K562 (cell line): ENCODE results near the gene GALNT9. TPM values are rescaled to one million over a fixed set of nuclear protein-coding genes. Genes with fewer than 3 reads are reported as not detected.

Experiments used
- ATAC-seq: fragments of 200-7000 bp; cut with Tn5 transposase; 3 replicates; pipeline ENCODE4 v1.9.1; 2020; ENCODE audit warnings: moderate library complexity
- BruUV-seq: library from RNA; stranded (reverse); fragments of 400-500 nt; replicated peaks from 2 replicates; lab custom pipeline; 2021; lab: Mats Ljungman, UMichigan
- CTCF ChIA-PET: fragments of 300-600 bp; formaldehyde crosslinking; extraction: SDS; loops from one replicate; lab custom pipeline; 2021; ENCODE audit warnings: low intra/inter-chr PET ratio; lab: Yijun Ruan, JAX
- POLR2A ChIA-PET: fragments of 300-600, 350-650 bp; sonication (Branson Sonifier 250); formaldehyde crosslinking; extraction: SDS; loops from one replicate; lab custom pipeline; 2021; ENCODE audit warnings: antibody characterized with exemption, inconsistent platforms; lab: Yijun Ruan, JAX
- DNase-seq, 4 experiments: peaks; one replicate each; pipeline versions ENCODE4 v3.0.0 to v3.0.0-alpha.2; 2011 to 2018; ENCODE audit warnings: low spot score in 3 of 4, mixed read lengths in 3 of 4; ENCODE audit errors: extremely low read depth in 1 of 4
- FAIRE-seq: peaks from 2 replicates; lab custom pipeline; 2011; peaks lifted over from hg19 to GRCh38; lab: Jason Lieb, UNC
- H2AFZ ChIP-seq: 2 replicates; pipeline ENCODE4 v1.6.0; 2011; ENCODE audit warnings: low read depth, low read length, control low read depth, inconsistent platforms
- H3K27ac ChIP-seq: fragments of 200-600 bp; 3 replicates; pipeline ENCODE4 v1.8.0; 2011; ENCODE audit warnings: low read depth, mild to moderate bottlenecking, control low read depth, inconsistent platforms, low read length, moderate library complexity, mixed read lengths; ENCODE audit errors: extremely low read depth
- H3K27me3 ChIP-seq, 2 experiments: fragments of 300-600 bp in 1 of 2; 2 replicates in 1 of 2; 3 replicates in 1 of 2; pipeline versions ENCODE4 v1.6.0 to v1.8.0; 2011; ENCODE audit warnings: inconsistent platforms in 2 of 2, low read length in 2 of 2, mild to moderate bottlenecking in 1 of 2, mixed read lengths in 1 of 2, moderate library complexity in 1 of 2; ENCODE audit not compliant: control insufficient read depth in 2 of 2, insufficient read depth in 2 of 2
- H3K36me3 ChIP-seq: fragments of 300-600 bp; 3 replicates; pipeline ENCODE4 v1.8.0; 2011; ENCODE audit warnings: mild to moderate bottlenecking, low read length, inconsistent platforms; ENCODE audit not compliant: control insufficient read depth, insufficient read depth
- H3K4me1 ChIP-seq, 2 experiments: fragments of 200-600 bp in 1 of 2; replicated peaks in 1 of 2; 2 replicates in 1 of 2; 3 replicates in 1 of 2; pipeline versions ENCODE4 v1.5.1 to v1.8.0; 2011; ENCODE audit warnings: inconsistent platforms in 2 of 2, low read length in 2 of 2, mild to moderate bottlenecking in 1 of 2, mixed read lengths in 1 of 2, moderate library complexity in 1 of 2; ENCODE audit not compliant: control insufficient read depth in 2 of 2, insufficient read depth in 2 of 2
- H3K4me2 ChIP-seq: 2 replicates; pipeline ENCODE4 v1.6.1; 2011; ENCODE audit warnings: low read length, control low read depth, inconsistent platforms, mixed read lengths; ENCODE audit not compliant: insufficient read depth
- H3K4me3 ChIP-seq: fragments of 200-600 bp; sonication (generic), shearing (Covaris generic); 2 replicates; pipeline ENCODE4 v1.5.1; 2016; ENCODE audit warnings: control low read depth, inconsistent platforms
- H3K79me2 ChIP-seq: fragments of 200-600 bp; 3 replicates; pipeline ENCODE4 v1.8.0; 2011; ENCODE audit warnings: low read length, inconsistent platforms; ENCODE audit not compliant: control insufficient read depth, insufficient read depth
- H3K9ac ChIP-seq, 2 experiments: 2 replicates each; pipeline versions ENCODE4 v1.6.0 to v1.6.1; 2011; ENCODE audit warnings: low read depth in 2 of 2, low read length in 2 of 2, control low read depth in 1 of 2, inconsistent platforms in 1 of 2, mild to moderate bottlenecking in 1 of 2, mixed read lengths in 1 of 2; ENCODE audit not compliant: insufficient read depth in 1 of 2
- H3K9me1 ChIP-seq: one replicate; pipeline ENCODE4 v1.6.0; 2011; ENCODE audit warnings: inconsistent platforms, mild to moderate bottlenecking, low read length, moderate library complexity; ENCODE audit not compliant: control insufficient read depth, insufficient read depth
- H3K9me3 ChIP-seq: replicated peaks from 2 replicates; pipeline ENCODE4 v1.5.1; 2011; ENCODE audit warnings: low read depth, low read length, inconsistent platforms; ENCODE audit not compliant: control insufficient read depth, insufficient read depth
- H4K20me1 ChIP-seq: replicated peaks from 2 replicates; pipeline ENCODE4 v1.6.1; 2011; ENCODE audit warnings: low read length, inconsistent platforms, mixed read lengths; ENCODE audit not compliant: control insufficient read depth, insufficient read depth
- BRD4 ChIP-seq: fragments of 200-600 bp; sonication (generic); IDR thresholded peaks from 2 replicates; pipeline ENCODE4 v1.6.1; 2017; ENCODE audit warnings: inconsistent platforms
- ETV1 ChIP-seq: fragments of 450-650 bp; conservative IDR thresholded peaks from 2 replicates; pipeline ENCODE4 v1.6.1; 2016; ENCODE audit warnings: missing genetic modification characterization, control low read depth, low read depth, missing compliant biosample characterization
- EWSR1 ChIP-seq: fragments of 450-650 bp; IDR thresholded peaks from 2 replicates; pipeline ENCODE4 v1.6.1; 2018; ENCODE audit warnings: borderline replicate concordance, mild to moderate bottlenecking, low read depth, moderate library complexity; ENCODE audit not compliant: partially characterized antibody
- RNF2 ChIP-seq: sonication (generic); IDR thresholded peaks from 2 replicates; pipeline ENCODE4 v1.6.1; 2016
- SPI1 ChIP-seq: IDR thresholded peaks from 2 replicates; pipeline ENCODE4 v1.6.1; 2011; ENCODE audit warnings: low read depth, low read length, control low read depth, borderline replicate concordance
- TSC22D4 ChIP-seq: fragments of 450-650 bp; IDR thresholded peaks from 2 replicates; pipeline ENCODE4 v1.6.1; 2016; ENCODE audit warnings: missing genetic modification characterization, missing biosample characterization, control low read depth
- XRCC3 ChIP-seq: fragments of 450-650 bp; IDR thresholded peaks from 2 replicates; pipeline ENCODE4 v1.6.1; 2017; ENCODE audit warnings: mild to moderate bottlenecking, moderate library complexity
- WGBS: fragments of 100-300 bp; shearing (Covaris generic); methylation state at CpG from one replicate; pipeline ENCODE4 v1.1.6; 2016; ENCODE audit warnings: low coverage, mixed read lengths; ENCODE audit not compliant: insufficient coverage; ENCODE audit errors: missing lambda C conversion rate; 5-methylcytosine and 5-hydroxymethylcytosine counted together
- in situ Hi-C: fragments of 300-500 bp; cut with MboI; formaldehyde crosslinking; loops from 4 replicates; pipeline ENCODE4 v1.15.0; 2018; ENCODE audit warnings: inconsistent platforms, mixed read lengths
- intact Hi-C: fragments of 100-400 bp; cut with micrococcal nuclease; formaldehyde crosslinking; loops from 2 replicates; pipeline ENCODE4 v1.14.2; 2022
- polyA plus RNA-seq, 8 experiments: library from polyadenylated mRNA; depleted of rRNA in 4 of 8; stranded (reverse) in 5 of 8; unstranded in 3 of 8; fragments of >200 nt; fragmentation: Nextera tagmentation in 2 of 8; fragmentation: Illumina TruSeq in 1 of 8; extraction: Ambion mirVana in 2 of 8; extraction: Trizol in 1 of 8; gene quantifications; 2 replicates each; pipeline versions ENCODE4 v1.2.1 to v1.2.3, GENCODE V29; 2011 to 2014; ENCODE audit warnings: inconsistent platforms in 1 of 8, missing spikeins in 1 of 8
- total RNA-seq, 7 experiments: library from RNA; depleted of rRNA in 6 of 7; stranded (reverse); fragments of >200 nt in 6 of 7; fragmentation: Illumina TruSeq in 2 of 7; extraction: Trizol in 2 of 7; gene quantifications; 2 replicates each; pipeline versions ENCODE4 v1.2.1 to v1.2.3, GENCODE V29; 2011 to 2021; ENCODE audit warnings: low replicate concordance in 1 of 7
- TF ChIP-seq, protein P1 (sequence below): fragments of 200-800 bp; sonication (Bioruptor generic); IDR thresholded peaks from 2 replicates; pipeline ENCODE4 v1.6.1; 2016; ENCODE audit warnings: missing genetic modification characterization, missing compliant biosample characterization
- TF ChIP-seq, protein P2 (sequence below): IDR thresholded peaks from 2 replicates; pipeline ENCODE4 v1.6.1; 2012; ENCODE audit warnings: low read depth, low read length, improper control_type of control experiment, borderline replicate concordance

GALNT9 gene
- total and polyA plus RNA-seq, 9 of the 15 experiments (the other 6 are each of a cell fraction or from before 2014, with no cell fraction given) = not detected

DNA sequence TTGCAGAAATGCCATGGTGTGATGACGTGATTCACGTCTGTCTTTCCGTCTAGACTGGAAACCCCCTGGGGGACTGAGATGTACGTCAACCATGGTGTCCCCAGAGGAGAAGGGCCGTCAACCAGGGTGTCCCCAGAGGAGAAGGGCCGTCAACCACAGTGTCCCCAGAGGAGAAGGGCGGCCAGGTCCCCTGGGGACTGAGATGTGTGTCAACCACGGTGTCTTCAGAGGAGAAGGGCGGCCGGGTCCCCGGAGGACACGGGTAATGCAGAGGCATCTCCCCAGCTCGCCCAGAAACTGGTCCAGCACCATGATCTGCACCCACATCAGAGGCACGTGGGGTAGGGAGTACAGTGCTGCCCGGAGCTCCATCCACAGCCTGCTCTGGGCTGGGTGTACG, 30.6 kb upstream of the GALNT9 start:
- CTCF ChIA-PET = interaction anchor here (1.0 kb wide), 1 partner anchor 13 kb away, joined by 6 read pairs; no protein-coding TSS in a partner anchor
- H3K9me3 ChIP-seq = no peaks in the 10 kb centered on the region
- 5% methylated on average over 12 of the region's 16 CpGs for WGBS
- H3K9ac ChIP-seq = no peak overlapping the region
- H3K4me1 ChIP-seq = peaks cover 0 to 3% of the 10 kb centered on the region in 2 experiments; a peak in 1 of 5 replicates
- POLR2A ChIA-PET = interaction anchor here (0.5 kb wide), 1 partner anchor 613 kb away, joined by 5 read pairs; no protein-coding TSS in a partner anchor
- no TSS peak for BruUV-seq
- no peaks in the 10 kb centered on the region for H3K36me3 ChIP-seq
- no peak overlapping the region for H3K27ac ChIP-seq
- no peaks in the 10 kb centered on the region for H3K79me2 ChIP-seq
- H3K4me3 ChIP-seq = no peak overlapping the region
- H3K9me1 ChIP-seq = no peaks in the 10 kb centered on the region
- ATAC-seq (no peak), FAIRE-seq (no peak), DNase-seq (no peak)
- peaks cover 18 to 56% of the 10 kb centered on the region in 2 experiments for H3K27me3 ChIP-seq
- no peak for TF ChIP-seq XRCC3
- intact Hi-C loops (no loop called here), in situ Hi-C loops (no loop called here)
- H4K20me1 ChIP-seq = no peaks in the 10 kb centered on the region
- H3K4me2 ChIP-seq = no peak overlapping the region
- no peak overlapping the region for H2AFZ ChIP-seq

GRCh38 chr12:132359551-132359950, 30.2 kb upstream of the GALNT9 start:
- Histone ChIP-seq H3K4me2 (no peak overlapping the region), H3K27ac (no peak overlapping the region), H3K4me1 (peaks cover 0 to 3% of the 10 kb centered on the region in 2 experiments; a peak in 1 of 5 replicates), H3K4me3 (no peak overlapping the region), H3K9ac (no peak overlapping the region), H4K20me1 (0 out of 2 replicates have a peak, but pooled peaks cover 2% of the 10 kb centered on the region), H3K27me3 (peaks cover 21 to 60% of the 10 kb centered on the region in 2 experiments), H2AFZ (no peak overlapping the region), H3K36me3 (no peaks in the 10 kb centered on the region), H3K79me2 (no peaks in the 10 kb centered on the region), H3K9me1 (no peaks in the 10 kb centered on the region), H3K9me3 (no peaks in the 10 kb centered on the region)
- no peak for FAIRE-seq
- intact Hi-C loops (no loop called here), in situ Hi-C loops (no loop called here)
- POLR2A ChIA-PET = interaction anchor here (0.5 kb wide), 1 partner anchor 613 kb away, joined by 5 read pairs; no protein-coding TSS in a partner anchor
- BruUV-seq = no TSS peak
- WGBS = 25% methylated on average over 13 of the region's 14 CpGs
- CTCF ChIA-PET = interaction anchor here (1.0 kb wide), 1 partner anchor 14 kb away, joined by 6 read pairs; no protein-coding TSS in a partner anchor
- no peak for DNase-seq
- no peak for ATAC-seq
- TF ChIP-seq SPI1 (no peak), BRD4 (no peak), ETV1 (tag) (no peak), EWSR1 (no peak), RNF2 (no peak), TSC22D4 (tag) (no peak)
- TF ChIP-seq, protein P1, sequence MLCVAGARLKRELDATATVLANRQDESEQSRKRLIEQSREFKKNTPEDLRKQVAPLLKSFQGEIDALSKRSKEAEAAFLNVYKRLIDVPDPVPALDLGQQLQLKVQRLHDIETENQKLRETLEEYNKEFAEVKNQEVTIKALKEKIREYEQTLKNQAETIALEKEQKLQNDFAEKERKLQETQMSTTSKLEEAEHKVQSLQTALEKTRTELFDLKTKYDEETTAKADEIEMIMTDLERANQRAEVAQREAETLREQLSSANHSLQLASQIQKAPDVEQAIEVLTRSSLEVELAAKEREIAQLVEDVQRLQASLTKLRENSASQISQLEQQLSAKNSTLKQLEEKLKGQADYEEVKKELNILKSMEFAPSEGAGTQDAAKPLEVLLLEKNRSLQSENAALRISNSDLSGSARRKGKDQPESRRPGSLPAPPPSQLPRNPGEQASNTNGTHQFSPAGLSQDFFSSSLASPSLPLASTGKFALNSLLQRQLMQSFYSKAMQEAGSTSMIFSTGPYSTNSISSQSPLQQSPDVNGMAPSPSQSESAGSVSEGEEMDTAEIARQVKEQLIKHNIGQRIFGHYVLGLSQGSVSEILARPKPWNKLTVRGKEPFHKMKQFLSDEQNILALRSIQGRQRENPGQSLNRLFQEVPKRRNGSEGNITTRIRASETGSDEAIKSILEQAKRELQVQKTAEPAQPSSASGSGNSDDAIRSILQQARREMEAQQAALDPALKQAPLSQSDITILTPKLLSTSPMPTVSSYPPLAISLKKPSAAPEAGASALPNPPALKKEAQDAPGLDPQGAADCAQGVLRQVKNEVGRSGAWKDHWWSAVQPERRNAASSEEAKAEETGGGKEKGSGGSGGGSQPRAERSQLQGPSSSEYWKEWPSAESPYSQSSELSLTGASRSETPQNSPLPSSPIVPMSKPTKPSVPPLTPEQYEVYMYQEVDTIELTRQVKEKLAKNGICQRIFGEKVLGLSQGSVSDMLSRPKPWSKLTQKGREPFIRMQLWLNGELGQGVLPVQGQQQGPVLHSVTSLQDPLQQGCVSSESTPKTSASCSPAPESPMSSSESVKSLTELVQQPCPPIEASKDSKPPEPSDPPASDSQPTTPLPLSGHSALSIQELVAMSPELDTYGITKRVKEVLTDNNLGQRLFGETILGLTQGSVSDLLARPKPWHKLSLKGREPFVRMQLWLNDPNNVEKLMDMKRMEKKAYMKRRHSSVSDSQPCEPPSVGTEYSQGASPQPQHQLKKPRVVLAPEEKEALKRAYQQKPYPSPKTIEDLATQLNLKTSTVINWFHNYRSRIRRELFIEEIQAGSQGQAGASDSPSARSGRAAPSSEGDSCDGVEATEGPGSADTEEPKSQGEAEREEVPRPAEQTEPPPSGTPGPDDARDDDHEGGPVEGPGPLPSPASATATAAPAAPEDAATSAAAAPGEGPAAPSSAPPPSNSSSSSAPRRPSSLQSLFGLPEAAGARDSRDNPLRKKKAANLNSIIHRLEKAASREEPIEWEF (CRISPR knock-in tag) = no peak
- TF ChIP-seq, protein P2, sequence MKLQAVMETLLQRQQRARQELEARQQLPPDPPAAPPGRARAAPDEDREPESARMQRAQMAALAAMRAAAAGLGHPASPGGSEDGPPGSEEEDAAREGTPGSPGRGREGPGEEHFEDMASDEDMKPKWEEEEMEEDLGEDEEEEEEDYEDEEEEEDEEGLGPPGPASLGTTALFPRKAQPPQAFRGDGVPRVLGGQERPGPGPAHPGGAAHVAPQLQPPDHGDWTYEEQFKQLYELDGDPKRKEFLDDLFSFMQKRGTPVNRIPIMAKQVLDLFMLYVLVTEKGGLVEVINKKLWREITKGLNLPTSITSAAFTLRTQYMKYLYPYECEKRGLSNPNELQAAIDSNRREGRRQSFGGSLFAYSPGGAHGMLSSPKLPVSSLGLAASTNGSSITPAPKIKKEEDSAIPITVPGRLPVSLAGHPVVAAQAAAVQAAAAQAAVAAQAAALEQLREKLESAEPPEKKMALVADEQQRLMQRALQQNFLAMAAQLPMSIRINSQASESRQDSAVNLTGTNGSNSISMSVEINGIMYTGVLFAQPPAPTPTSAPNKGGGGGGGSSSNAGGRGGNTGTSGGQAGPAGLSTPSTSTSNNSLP = no peak
